Measurements from ENCODE around the gene SCN9A. TPM values are rescaled to one million over a fixed set of nuclear protein-coding genes. Genes with fewer than 3 reads are reported as not detected.

SCN9A gene
- total RNA-seq, 1 donor from 2014 or later, result 0.13 TPM

Other genes starting within 250 kb of the SCN9A start
- not detected in 2 replicates for gene SCN1A, start 247.9 kb downstream of the SCN9A start, total RNA-seq
- not detected in 2 replicates for gene SCN7A, start 118.3 kb upstream of the SCN9A start, total RNA-seq

Data from activated T-helper 1 cell treated with anti-CD3 and anti-CD28 coated beads, Interleukin-12 subunit alpha, Interleukin-12 subunit beta, Interleukin-2, Interleukin-4 antibody, amounts not matched to agents 30 ng/mL and 10 ng/mL and 1 ng/mL, durations not matched to agents 14 hours and 24 hours and 36 hours (primary cell).